Measurements from ENCODE around the gene BMI1.

BMI1 gene

GRCh38 chr10:22323538-22324305 is 2.8 kb downstream of the BMI1 start:
- H3K27me3 Mint-ChIP-seq, result peaks cover 40% of the 10 kb centered on the region
- H3K27ac Mint-ChIP-seq, result no peak overlapping the region
- peaks cover 27% of the 10 kb centered on the region for H3K4me1 Mint-ChIP-seq (ENCODE audit: low read depth)
- peaks cover 25% of the 10 kb centered on the region for H3K36me3 Mint-ChIP-seq (ENCODE audit: low read depth)
- no peak overlapping the region for H3K4me3 Mint-ChIP-seq
- no peaks in the 10 kb centered on the region for H3K9me3 Mint-ChIP-seq
- intact Hi-C loops (cut with micrococcal nuclease), result loop anchor here (2.0 to 10.0 kb wide), 2 partner anchors 17 to 799 kb away; partner anchors contain the start of gene SKIDA1

GRCh38 chr10:22324413-22324812 is 3.5 kb downstream of the BMI1 start:
- peaks cover 40% of the 10 kb centered on the region for H3K27me3 Mint-ChIP-seq
- no peak overlapping the region for H3K27ac Mint-ChIP-seq
- H3K9me3 Mint-ChIP-seq, result no peaks in the 10 kb centered on the region
- peaks cover 30% of the 10 kb centered on the region for H3K36me3 Mint-ChIP-seq (ENCODE audit: low read depth)
- peaks cover 27% of the 10 kb centered on the region for H3K4me1 Mint-ChIP-seq (ENCODE audit: low read depth)
- H3K4me3 Mint-ChIP-seq, result no peak overlapping the region
- intact Hi-C loops (cut with micrococcal nuclease), result loop anchor here (10.0 kb wide), 1 partner anchor 800 kb away; the partner anchor contains the start of gene SKIDA1

- Mint-ChIP-seq H3K27me3 (peaks cover 40% of the 10 kb centered on the region), H3K9me3 (no peaks in the 10 kb centered on the region), H3K4me3 (peak overlapping the region; percentile 70), H3K4me1 (ENCODE audit: low read depth) (peaks cover 24% of the 10 kb centered on the region), H3K27ac (no peak overlapping the region), H3K36me3 (ENCODE audit: low read depth) (peaks cover 34% of the 10 kb centered on the region)
- intact Hi-C loops (cut with micrococcal nuclease), result loop anchor here (10.0 kb wide), 1 partner anchor 800 kb away; the partner anchor contains the start of gene SKIDA1
Observed at GRCh38 chr10:22324893-22325271, 4.0 kb downstream of the BMI1 start.

- Mint-ChIP-seq H3K4me1 (ENCODE audit: low read depth) (peaks cover 21% of the 10 kb centered on the region), H3K4me3 (peak overlapping the region; percentile 71), H3K27ac (peak overlapping the region; percentile 37), H3K27me3 (peaks cover 40% of the 10 kb centered on the region), H3K36me3 (ENCODE audit: low read depth) (peaks cover 35% of the 10 kb centered on the region), H3K9me3 (no peaks in the 10 kb centered on the region)
- intact Hi-C loops (cut with micrococcal nuclease), result loop anchor here (10.0 kb wide), 1 partner anchor 801 kb away; the partner anchor contains the start of gene SKIDA1
Observed at GRCh38 chr10:22325272-22326144, 4.6 kb downstream of the BMI1 start.

GRCh38 chr10:22326145-22326702 is 5.3 kb downstream of the BMI1 start:
- Mint-ChIP-seq H3K4me3 (peak overlapping the region; percentile 71), H3K27me3 (peaks cover 40% of the 10 kb centered on the region), H3K9me3 (no peaks in the 10 kb centered on the region), H3K36me3 (ENCODE audit: low read depth) (peaks cover 35% of the 10 kb centered on the region), H3K4me1 (ENCODE audit: low read depth) (peaks cover 21% of the 10 kb centered on the region), H3K27ac (peak overlapping the region; percentile 37)
- intact Hi-C loops (cut with micrococcal nuclease), result loop anchor here (10.0 kb wide), 1 partner anchor 801 kb away; the partner anchor contains the start of gene SKIDA1

- intact Hi-C loops (cut with micrococcal nuclease), result loop anchor here (10.0 kb wide), 1 partner anchor 804 kb away; the partner anchor contains the start of gene SKIDA1
- H3K27me3 Mint-ChIP-seq, result peaks cover 36% of the 10 kb centered on the region
- no peak overlapping the region for H3K27ac Mint-ChIP-seq
- no peaks in the 10 kb centered on the region for H3K9me3 Mint-ChIP-seq
- peaks cover 21% of the 10 kb centered on the region for H3K4me1 Mint-ChIP-seq (ENCODE audit: low read depth)
- H3K36me3 Mint-ChIP-seq (ENCODE audit: low read depth), result peaks cover 27% of the 10 kb centered on the region
- H3K4me3 Mint-ChIP-seq, result no peak overlapping the region
Observed at GRCh38 chr10:22329150-22329549, 8.3 kb downstream of the BMI1 start.

GRCh38 chr10:22332116-22332692 is 11.3 kb downstream of the BMI1 start:
- no peaks in the 10 kb centered on the region for H3K9me3 Mint-ChIP-seq
- H3K36me3 Mint-ChIP-seq (ENCODE audit: low read depth), result peaks cover 22% of the 10 kb centered on the region
- H3K4me3 Mint-ChIP-seq, result no peak overlapping the region
- no peak overlapping the region for H3K27ac Mint-ChIP-seq
- intact Hi-C loops (cut with micrococcal nuclease), result loop anchor here (5.0 kb wide), 1 partner anchor 105 kb away; no protein-coding TSS in a partner anchor
- H3K4me1 Mint-ChIP-seq (ENCODE audit: low read depth), result peaks cover 35% of the 10 kb centered on the region
- H3K27me3 Mint-ChIP-seq, result peaks cover 49% of the 10 kb centered on the region

- peak overlapping the region; percentile 62 for H3K4me3 Mint-ChIP-seq
- intact Hi-C loops (cut with micrococcal nuclease), result loop anchor here (5.0 kb wide), 1 partner anchor 104 kb away; no protein-coding TSS in a partner anchor
- H3K4me1 Mint-ChIP-seq (ENCODE audit: low read depth), result peaks cover 35% of the 10 kb centered on the region
- no peaks in the 10 kb centered on the region for H3K9me3 Mint-ChIP-seq
- H3K27ac Mint-ChIP-seq, result no peak overlapping the region
- H3K27me3 Mint-ChIP-seq, result peaks cover 60% of the 10 kb centered on the region
- H3K36me3 Mint-ChIP-seq (ENCODE audit: low read depth), result peaks cover 16% of the 10 kb centered on the region
Observed at GRCh38 chr10:22333167-22333974, 12.5 kb downstream of the BMI1 start.

GRCh38 chr10:22333975-22334282 is 13.0 kb downstream of the BMI1 start:
- H3K4me3 Mint-ChIP-seq, result no peak overlapping the region
- H3K4me1 Mint-ChIP-seq (ENCODE audit: low read depth), result peaks cover 35% of the 10 kb centered on the region
- H3K27ac Mint-ChIP-seq, result no peak overlapping the region
- peaks cover 16% of the 10 kb centered on the region for H3K36me3 Mint-ChIP-seq (ENCODE audit: low read depth)
- intact Hi-C loops (cut with micrococcal nuclease), result loop anchor here (5.0 kb wide), 1 partner anchor 103 kb away; no protein-coding TSS in a partner anchor
- H3K27me3 Mint-ChIP-seq, result peaks cover 66% of the 10 kb centered on the region
- no peaks in the 10 kb centered on the region for H3K9me3 Mint-ChIP-seq

GRCh38 chr10:22334414-22335172 is 13.7 kb downstream of the BMI1 start:
- Mint-ChIP-seq H3K27ac (peak overlapping the region; percentile 88), H3K4me3 (peak overlapping the region; percentile 85), H3K4me1 (ENCODE audit: low read depth) (peaks cover 35% of the 10 kb centered on the region), H3K36me3 (ENCODE audit: low read depth) (peaks cover 10% of the 10 kb centered on the region), H3K9me3 (no peaks in the 10 kb centered on the region), H3K27me3 (peaks cover 68% of the 10 kb centered on the region)
- intact Hi-C loops (cut with micrococcal nuclease), result loop anchor here (5.0 kb wide), 1 partner anchor 103 kb away; no protein-coding TSS in a partner anchor

- Mint-ChIP-seq H3K27ac (peak overlapping the region; percentile 88), H3K4me3 (peak overlapping the region; percentile 85), H3K36me3 (ENCODE audit: low read depth) (peaks cover 6% of the 10 kb centered on the region), H3K4me1 (ENCODE audit: low read depth) (peaks cover 35% of the 10 kb centered on the region), H3K9me3 (no peaks in the 10 kb centered on the region), H3K27me3 (peaks cover 68% of the 10 kb centered on the region)
- intact Hi-C loops (cut with micrococcal nuclease), result no loop called here
Observed at GRCh38 chr10:22335173-22335933, 14.5 kb downstream of the BMI1 start.
